ENCODE measurements around the gene ANAPC13. TPM values are rescaled to one million over a fixed set of nuclear protein-coding genes. Genes with fewer than 3 reads are reported as not detected.

Gene ANAPC13
- total RNA-seq, 2 donors from 2014 or later: 52.2 to 66.2 TPM

GRCh38 chr3:134458406-134458945, 27.3 kb downstream of the ANAPC13 start:
- H3K36me3 ChIP-seq: no peaks in the 10 kb centered on the region
- no peak overlapping the region for H3K4me3 ChIP-seq
- peaks cover 18 to 27% of the 10 kb centered on the region in 2 donors for H3K4me1 ChIP-seq (ENCODE audit: control insufficient read depth in 1 of 2, low read depth in 2 of 2)
- H3K27me3 ChIP-seq (replicated peaks; ENCODE audit: insufficient read depth): no peaks in the 10 kb centered on the region
- no peak overlapping the region for H3K27ac ChIP-seq
- no peaks in the 10 kb centered on the region for H3K9me3 ChIP-seq
- no peak for TF ChIP-seq CTCF (IDR thresholded peaks at IDR 0.05)
- DNase-seq (ENCODE audit: low spot score): no peak
- no peak for ATAC-seq (ENCODE audit: insufficient number of reproducible peaks, low FRiP score, low read depth)

- DNase-seq (ENCODE audit: low spot score) (no peak), ATAC-seq (ENCODE audit: insufficient number of reproducible peaks, low FRiP score, low read depth) (no peak)
- Histone ChIP-seq H3K4me3 (no peak overlapping the region), H3K9me3 (no peaks in the 10 kb centered on the region), H3K4me1 (ENCODE audit: control insufficient read depth in 1 of 2, low read depth in 2 of 2) (peaks cover 10 to 17% of the 10 kb centered on the region in 2 donors), H3K27ac (no peak overlapping the region), H3K27me3 (replicated peaks; ENCODE audit: insufficient read depth) (no peaks in the 10 kb centered on the region), H3K36me3 (no peaks in the 10 kb centered on the region)
- TF ChIP-seq CTCF (IDR thresholded peaks at IDR 0.05): no peak
These were observed 28.3 kb downstream of the ANAPC13 start for GRCh38 chr3:134457376-134458074.

- no peak for TF ChIP-seq CTCF (IDR thresholded peaks at IDR 0.05)
- Histone ChIP-seq H3K4me1 (ENCODE audit: control insufficient read depth in 1 of 2, low read depth in 2 of 2) (no peaks in the 10 kb centered on the region), H3K27ac (no peak overlapping the region), H3K27me3 (replicated peaks; ENCODE audit: insufficient read depth) (no peaks in the 10 kb centered on the region), H3K4me3 (no peak overlapping the region), H3K9me3 (no peaks in the 10 kb centered on the region), H3K36me3 (no peaks in the 10 kb centered on the region)
- DNase-seq (ENCODE audit: low spot score) (no peak), ATAC-seq (ENCODE audit: insufficient number of reproducible peaks, low FRiP score, low read depth) (no peak)
These were observed 32.2 kb downstream of the ANAPC13 start for GRCh38 chr3:134453631-134454030.

- TF ChIP-seq CTCF (IDR thresholded peaks at IDR 0.05): no peak
- H3K27ac ChIP-seq: no peak overlapping the region
- DNase-seq (ENCODE audit: low spot score) (no peak), ATAC-seq (ENCODE audit: insufficient number of reproducible peaks, low FRiP score, low read depth) (no peak)
- no peaks in the 10 kb centered on the region for H3K27me3 ChIP-seq (replicated peaks; ENCODE audit: insufficient read depth)
- no peak overlapping the region for H3K4me3 ChIP-seq
- peaks cover 10 to 30% of the 10 kb centered on the region in 2 donors for H3K4me1 ChIP-seq (ENCODE audit: control insufficient read depth in 1 of 2, low read depth in 2 of 2)
- H3K36me3 ChIP-seq: no peaks in the 10 kb centered on the region
- no peaks in the 10 kb centered on the region for H3K9me3 ChIP-seq
These were observed 35.8 kb downstream of the ANAPC13 start for GRCh38 chr3:134449951-134450350.

- H3K9me3 ChIP-seq: no peaks in the 10 kb centered on the region
- no peak overlapping the region for H3K4me3 ChIP-seq
- no peak overlapping the region for H3K27ac ChIP-seq
- H3K4me1 ChIP-seq (ENCODE audit: control insufficient read depth in 1 of 2, low read depth in 2 of 2): peaks cover 10 to 34% of the 10 kb centered on the region in 2 donors
- ATAC-seq (ENCODE audit: insufficient number of reproducible peaks, low FRiP score, low read depth): no peak
- no peak for DNase-seq (ENCODE audit: low spot score)
- H3K36me3 ChIP-seq: no peaks in the 10 kb centered on the region
- no peaks in the 10 kb centered on the region for H3K27me3 ChIP-seq (replicated peaks; ENCODE audit: insufficient read depth)
- TF ChIP-seq CTCF (IDR thresholded peaks at IDR 0.05): no peak
These were observed 36.5 kb downstream of the ANAPC13 start for GRCh38 chr3:134449277-134449676.
